ENCODE data around the gene LINS1. TPM values are rescaled to one million over a fixed set of nuclear protein-coding genes. Genes with fewer than 3 reads are reported as not detected.

LINS1 gene
- total RNA-seq, 1 donor from 2014 or later = 16.2 TPM

DNA sequence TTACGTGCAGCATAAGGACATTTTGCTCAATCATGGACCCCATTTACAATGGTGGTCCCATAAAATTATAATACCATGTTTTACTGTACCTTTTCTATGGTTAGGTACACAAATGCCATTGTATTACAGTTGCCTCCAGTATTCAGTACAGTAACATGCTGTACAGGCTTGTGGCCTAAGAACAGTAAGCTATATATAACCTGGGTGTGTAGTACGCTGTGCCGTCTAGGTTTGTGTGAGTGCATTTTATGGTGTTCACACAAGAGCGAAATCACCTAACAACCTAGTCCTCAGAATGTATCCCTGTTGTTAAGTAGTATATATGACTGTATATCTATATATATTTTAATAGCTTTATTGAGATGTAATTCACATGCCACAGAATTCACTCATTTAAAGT is 12.9 kb upstream of the LINS1 start:
- Mint-ChIP-seq H3K4me1 (ENCODE audit: unreplicated experiment) (no peaks in the 10 kb centered on the region), H3K27me3 (no peaks in the 10 kb centered on the region), H3K27ac (no peak overlapping the region), H3K4me3 (no peak overlapping the region), H3K36me3 (peaks cover 20% of the 10 kb centered on the region), H3K9me3 (no peaks in the 10 kb centered on the region)
- DNase-seq (ENCODE audit: extremely low spot score, unreplicated experiment) = no peak
- no peak for TF ChIP-seq CTCF (conservative IDR thresholded peaks at IDR 0.05)

GRCh38 chr15:100614336-100614735 is 12.4 kb upstream of the LINS1 start:
- Mint-ChIP-seq H3K9me3 (no peaks in the 10 kb centered on the region), H3K4me1 (ENCODE audit: unreplicated experiment) (no peaks in the 10 kb centered on the region), H3K27me3 (no peaks in the 10 kb centered on the region), H3K4me3 (no peak overlapping the region), H3K36me3 (peaks cover 17% of the 10 kb centered on the region), H3K27ac (no peak overlapping the region)
- no peak for TF ChIP-seq CTCF (conservative IDR thresholded peaks at IDR 0.05)
- no peak for DNase-seq (ENCODE audit: extremely low spot score, unreplicated experiment)

- no peaks in the 10 kb centered on the region for H3K4me1 Mint-ChIP-seq (ENCODE audit: unreplicated experiment)
- no peak for TF ChIP-seq CTCF (conservative IDR thresholded peaks at IDR 0.05)
- peaks cover 10% of the 10 kb centered on the region for H3K36me3 Mint-ChIP-seq
- no peak for DNase-seq (ENCODE audit: extremely low spot score, unreplicated experiment)
- no peaks in the 10 kb centered on the region for H3K27me3 Mint-ChIP-seq
- no peak overlapping the region for H3K4me3 Mint-ChIP-seq
- no peak overlapping the region for H3K27ac Mint-ChIP-seq
- no peaks in the 10 kb centered on the region for H3K9me3 Mint-ChIP-seq
These were observed 11.2 kb upstream of the LINS1 start for GRCh38 chr15:100613208-100613607.

GRCh38 chr15:100612539-100612938 is 10.6 kb upstream of the LINS1 start:
- H3K27ac Mint-ChIP-seq = no peak overlapping the region
- no peaks in the 10 kb centered on the region for H3K4me1 Mint-ChIP-seq (ENCODE audit: unreplicated experiment)
- no peak overlapping the region for H3K4me3 Mint-ChIP-seq
- H3K36me3 Mint-ChIP-seq = peaks cover 10% of the 10 kb centered on the region
- H3K27me3 Mint-ChIP-seq = no peaks in the 10 kb centered on the region
- DNase-seq (ENCODE audit: extremely low spot score, unreplicated experiment) = no peak
- no peaks in the 10 kb centered on the region for H3K9me3 Mint-ChIP-seq
- no peak for TF ChIP-seq CTCF (conservative IDR thresholded peaks at IDR 0.05)

DNA sequence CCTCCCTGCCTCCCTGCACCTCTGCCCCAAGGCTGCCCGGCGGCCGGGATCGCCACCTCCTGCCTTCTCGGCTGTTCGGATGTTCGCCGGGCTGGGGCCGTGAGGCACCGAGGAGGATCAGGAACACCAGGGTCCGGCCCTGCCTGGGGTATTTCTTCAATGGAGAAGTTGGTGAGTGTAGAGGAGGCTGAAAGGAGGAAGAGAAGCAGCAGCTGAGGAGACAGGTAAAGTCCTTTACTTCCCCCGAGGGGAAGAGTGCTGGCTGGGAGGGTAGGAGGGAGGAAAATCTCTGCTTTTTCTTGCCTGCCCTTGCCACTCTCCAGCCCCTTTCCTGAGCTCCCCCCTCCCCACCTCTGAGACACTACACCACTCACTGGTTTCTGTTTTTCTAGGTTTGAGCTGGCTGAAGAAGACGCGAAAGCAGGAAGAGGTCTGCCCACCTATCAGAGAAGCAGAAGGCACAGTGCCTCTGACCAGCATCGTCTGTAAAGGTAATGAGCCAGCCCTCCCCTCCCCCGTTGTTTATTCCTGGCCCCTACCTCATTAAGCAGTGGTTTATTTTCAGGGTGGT is 924 bp upstream of the LINS1 start:
- H3K9me3 Mint-ChIP-seq = no peaks in the 10 kb centered on the region
- H3K4me3 Mint-ChIP-seq = no peak overlapping the region
- H3K4me1 Mint-ChIP-seq (ENCODE audit: unreplicated experiment) = peaks cover 11% of the 10 kb centered on the region
- H3K27ac Mint-ChIP-seq = peak overlapping the region; percentile 89
- H3K27me3 Mint-ChIP-seq = no peaks in the 10 kb centered on the region
- DNase-seq (ENCODE audit: extremely low spot score, unreplicated experiment) = no peak
- TF ChIP-seq CTCF (conservative IDR thresholded peaks at IDR 0.05) = no peak
- peaks cover 7% of the 10 kb centered on the region for H3K36me3 Mint-ChIP-seq

- Mint-ChIP-seq H3K27me3 (no peaks in the 10 kb centered on the region), H3K27ac (no peak overlapping the region), H3K36me3 (peaks cover 7% of the 10 kb centered on the region), H3K4me1 (ENCODE audit: unreplicated experiment) (peaks cover 11% of the 10 kb centered on the region), H3K9me3 (no peaks in the 10 kb centered on the region), H3K4me3 (no peak overlapping the region)
- TF ChIP-seq CTCF (conservative IDR thresholded peaks at IDR 0.05) = no peak
- no peak for DNase-seq (ENCODE audit: extremely low spot score, unreplicated experiment)
These were observed 344 bp downstream of the LINS1 start for GRCh38 chr15:100601617-100602063.

Measured in type B pancreatic cell (in vitro differentiated cells).